Muscle layer of colon (tissue), 2 donors: ENCODE results near the gene NDUFAF3.

Experiments
- H3K27ac ChIP-seq: one replicate; pipeline ENCODE4 v1.7.0; 2013; ENCODE audit warnings: low read depth, mild to moderate bottlenecking, low read length, moderate library complexity
- H3K27me3 ChIP-seq, 2 donors: one replicate each; pipeline ENCODE4 v1.7.0; 2013; ENCODE audit warnings: low read length in 2 of 2, mild to moderate bottlenecking in 2 of 2; ENCODE audit not compliant: insufficient read depth in 2 of 2, control insufficient read depth in 1 of 2
- H3K36me3 ChIP-seq: one replicate; pipeline ENCODE4 v1.7.0; 2013; ENCODE audit warnings: mild to moderate bottlenecking, low read length; ENCODE audit not compliant: insufficient read depth
- H3K4me1 ChIP-seq: one replicate; pipeline ENCODE4 v1.7.0; 2013; ENCODE audit warnings: mild to moderate bottlenecking, low read length; ENCODE audit not compliant: insufficient read depth
- H3K4me3 ChIP-seq, 2 donors: one replicate each; pipeline ENCODE4 v1.7.0; 2013; ENCODE audit warnings: low read length in 2 of 2, low read depth in 1 of 2, mild to moderate bottlenecking in 1 of 2, moderate library complexity in 1 of 2
- H3K9ac ChIP-seq: one replicate; pipeline ENCODE4 v1.7.0; 2013; ENCODE audit warnings: low read length
- H3K9me3 ChIP-seq: one replicate; pipeline ENCODE4 v1.7.0; 2013; ENCODE audit warnings: mild to moderate bottlenecking, low read length
- donor health status: abdominal sarcoma.
- donor health status: Adenocarcinoma of cecum.

Gene NDUFAF3

GRCh38 chr3:49013738-49014660 lies 7.9 kb upstream of the NDUFAF3 start:
- Histone ChIP-seq H3K27me3 (no peaks in the 10 kb centered on the region), H3K9ac (no peak overlapping the region), H3K36me3 (peaks cover 23% of the 10 kb centered on the region), H3K4me3 (no peak overlapping the region), H3K4me1 (peaks cover 8% of the 10 kb centered on the region), H3K9me3 (no peaks in the 10 kb centered on the region), H3K27ac (no peak overlapping the region)

GRCh38 chr3:49015072-49015471 lies 6.8 kb upstream of the NDUFAF3 start:
- Histone ChIP-seq H3K4me1 (peaks cover 13% of the 10 kb centered on the region), H3K4me3 (no peak overlapping the region), H3K27me3 (no peaks in the 10 kb centered on the region), H3K27ac (no peak overlapping the region), H3K36me3 (peaks cover 23% of the 10 kb centered on the region), H3K9ac (no peak overlapping the region), H3K9me3 (no peaks in the 10 kb centered on the region)

DNA sequence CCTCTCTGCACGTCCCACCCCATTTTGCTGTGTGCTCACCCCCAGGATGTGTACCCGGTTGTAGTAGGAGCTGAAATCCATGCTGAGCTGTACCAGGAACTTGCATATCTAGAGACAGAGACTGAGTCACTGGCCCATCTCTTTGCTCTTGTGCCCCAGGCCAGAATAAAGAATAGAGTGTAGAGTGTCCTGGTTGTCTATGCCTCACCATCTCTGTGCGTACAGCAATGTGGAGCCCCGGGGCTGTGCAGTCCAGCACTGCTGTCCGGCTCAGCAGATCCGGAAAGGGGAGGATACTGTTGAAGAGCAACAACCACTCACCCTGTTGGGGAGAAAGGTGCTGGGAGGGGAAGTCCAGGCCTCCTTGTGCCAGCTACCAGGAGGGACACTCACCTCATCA lies 6.2 kb upstream of the NDUFAF3 start:
- H3K27ac ChIP-seq = no peak overlapping the region
- no peaks in the 10 kb centered on the region for H3K27me3 ChIP-seq
- H3K4me3 ChIP-seq = no peak overlapping the region
- H3K4me1 ChIP-seq = peaks cover 18% of the 10 kb centered on the region
- no peak overlapping the region for H3K9ac ChIP-seq
- peaks cover 23% of the 10 kb centered on the region for H3K36me3 ChIP-seq
- no peaks in the 10 kb centered on the region for H3K9me3 ChIP-seq

- Histone ChIP-seq H3K4me1 (peaks cover 18% of the 10 kb centered on the region), H3K4me3 (no peak overlapping the region), H3K27ac (no peak overlapping the region), H3K9ac (no peak overlapping the region), H3K36me3 (peaks cover 23% of the 10 kb centered on the region), H3K9me3 (no peaks in the 10 kb centered on the region), H3K27me3 (no peaks in the 10 kb centered on the region)
Measured at GRCh38 chr3:49016414-49017228, 5.3 kb upstream of the NDUFAF3 start.

GRCh38 chr3:49017229-49017970 lies 4.5 kb upstream of the NDUFAF3 start:
- Histone ChIP-seq H3K27me3 (no peaks in the 10 kb centered on the region), H3K27ac (peak overlapping the region; percentile 62), H3K9ac (peak overlapping the region; percentile 36), H3K4me3 (peak overlapping the region; percentile 68 to 78), H3K4me1 (peaks cover 18% of the 10 kb centered on the region), H3K36me3 (peaks cover 23% of the 10 kb centered on the region), H3K9me3 (no peaks in the 10 kb centered on the region)

DNA sequence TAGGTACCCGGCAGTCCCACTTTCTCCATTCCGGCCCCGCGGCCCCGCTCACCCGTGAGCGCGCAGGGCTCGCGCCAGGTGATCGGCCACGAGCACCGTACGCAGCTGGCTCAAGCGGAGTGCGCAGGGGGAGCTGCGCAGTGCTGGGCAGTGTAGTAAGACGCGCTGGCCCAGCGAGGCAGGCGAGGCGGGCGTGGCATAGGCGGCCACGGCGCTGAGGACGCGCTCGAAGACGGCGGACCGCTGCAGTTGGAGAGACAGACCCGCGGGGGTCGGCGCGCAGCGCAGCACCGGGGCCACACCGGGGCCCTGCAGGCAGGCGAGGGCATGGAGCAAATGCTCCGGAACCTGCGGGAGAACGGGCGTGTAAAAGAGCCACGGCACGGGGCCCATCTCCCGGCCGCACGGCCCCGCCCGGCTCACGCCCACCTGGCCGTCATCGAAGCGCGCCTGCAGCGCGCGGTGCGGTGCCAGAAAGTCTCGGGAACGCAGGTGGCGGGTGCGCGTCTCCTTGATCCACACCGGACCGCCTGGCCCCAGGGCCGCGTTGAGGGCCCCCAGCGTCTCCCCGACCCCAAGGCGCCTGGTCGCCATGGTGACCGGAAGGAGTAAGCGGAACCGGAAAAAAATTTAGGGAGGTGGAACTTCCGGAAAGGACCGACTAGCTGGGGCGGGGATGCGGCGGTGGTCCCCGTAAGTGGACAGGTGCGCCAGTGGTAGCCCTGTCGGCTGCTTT lies 3.8 kb upstream of the NDUFAF3 start, which contains the start of gene DALRD3:
DALRD3 (minus strand) TSS at position 610 of the 736 bp plus-strand sequence; CDS start at position 594, 16 bp downstream.
- Histone ChIP-seq H3K27ac (peak within 1 kb of the TSS; percentile 62), H3K27me3 (no peaks in the 10 kb centered on the region), H3K9me3 (no peaks in the 10 kb centered on the region), H3K36me3 (peaks cover 27% of the 10 kb centered on the region), H3K9ac (peak within 1 kb of the TSS; percentile 36), H3K4me1 (peaks cover 23% of the 10 kb centered on the region), H3K4me3 (peak within 1 kb of the TSS; percentile 68 to 78)

DNA sequence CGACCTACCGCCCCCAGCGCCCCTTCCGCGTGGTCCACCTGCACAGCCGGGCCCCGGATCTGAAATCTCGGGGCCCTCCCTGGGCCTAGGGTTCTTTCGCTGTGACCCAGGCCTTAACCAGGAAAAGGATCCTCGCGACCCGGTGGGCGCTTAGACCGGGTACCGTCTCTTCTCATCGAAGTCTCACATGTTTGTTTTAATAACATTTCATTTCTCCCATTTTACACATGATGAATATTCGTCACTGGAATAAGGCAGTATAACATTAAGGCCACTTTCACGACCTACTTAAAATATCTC lies 3.3 kb upstream of the NDUFAF3 start:
- no peaks in the 10 kb centered on the region for H3K27me3 ChIP-seq
- H3K4me1 ChIP-seq = peaks cover 29% of the 10 kb centered on the region
- peaks cover 31% of the 10 kb centered on the region for H3K36me3 ChIP-seq
- H3K4me3 ChIP-seq = peak overlapping the region; percentile 68 to 78
- peak overlapping the region; percentile 62 for H3K27ac ChIP-seq
- no peaks in the 10 kb centered on the region for H3K9me3 ChIP-seq
- H3K9ac ChIP-seq = peak overlapping the region; percentile 36

GRCh38 chr3:49019941-49020329 lies 2.0 kb upstream of the NDUFAF3 start:
- peaks cover 37% of the 10 kb centered on the region for H3K36me3 ChIP-seq
- peak overlapping the region; percentile 77 for H3K9ac ChIP-seq

GRCh38 chr3:49020330-49021212 lies 1.4 kb upstream of the NDUFAF3 start:
- no peaks in the 10 kb centered on the region for H3K9me3 ChIP-seq
- peak overlapping the region; percentile 82 to 90 for H3K4me3 ChIP-seq
- H3K27ac ChIP-seq = peak overlapping the region; percentile 99
- no peaks in the 10 kb centered on the region for H3K27me3 ChIP-seq
- peaks cover 38% of the 10 kb centered on the region for H3K36me3 ChIP-seq
- peak overlapping the region; percentile 77 for H3K9ac ChIP-seq
- peaks cover 29% of the 10 kb centered on the region for H3K4me1 ChIP-seq

More at GRCh38 chr3:49019941-49020329, 2.0 kb upstream of the NDUFAF3 start:
- Histone ChIP-seq H3K4me1 (peaks cover 29% of the 10 kb centered on the region), H3K4me3 (peak overlapping the region; percentile 82 to 90), H3K27me3 (no peaks in the 10 kb centered on the region), H3K9me3 (no peaks in the 10 kb centered on the region), H3K27ac (no peak overlapping the region)

GRCh38 chr3:49021213-49021812 lies 608 bp upstream of the NDUFAF3 start:
- Histone ChIP-seq H3K36me3 (peaks cover 38% of the 10 kb centered on the region), H3K27ac (peak overlapping the region; percentile 99), H3K27me3 (no peaks in the 10 kb centered on the region), H3K4me1 (peaks cover 29% of the 10 kb centered on the region), H3K9ac (peak overlapping the region; percentile 96), H3K9me3 (no peaks in the 10 kb centered on the region), H3K4me3 (peak overlapping the region; percentile 82 to 90)
